SK-N-SH (cell line): ENCODE measurements around the gene BACE2. TPM values are rescaled to one million over a fixed set of nuclear protein-coding genes. Genes with fewer than 3 reads are reported as not detected.

Experiments used
- CTCF ChIA-PET: fragments of 300-600, 350-600 bp; formaldehyde crosslinking; extraction: SDS; loops from one replicate; lab custom pipeline; 2021; lab: Yijun Ruan, JAX
- POLR2A ChIA-PET: fragments of 350-600 bp; sonication (Branson Sonifier 250); formaldehyde crosslinking; extraction: SDS; loops from one replicate; lab custom pipeline; 2020; ENCODE audit warnings: antibody characterized with exemption, inconsistent platforms; lab: Yijun Ruan, JAX
- DNase-seq: peaks from one replicate; pipeline ENCODE4 v3.0.0; 2012
- H2AFZ ChIP-seq: fragments of 200-600 bp; sonication (generic); 2 replicates; pipeline ENCODE4 v1.8.1; 2016; ENCODE audit warnings: antibody characterized with exemption, mild to moderate bottlenecking, low read depth
- H3F3A ChIP-seq: fragments of 200-600 bp; sonication (generic); replicated peaks from 2 replicates; pipeline ENCODE3; 2016; ENCODE audit warnings: antibody characterized with exemption, mild to moderate bottlenecking; ENCODE audit not compliant: insufficient read depth
- H3K27ac ChIP-seq, 2 experiments: fragments of 200-500 bp in 1 of 2; fragments of 200-600 bp in 1 of 2; sonication (Bioruptor generic) in 1 of 2; sonication (generic), shearing (Covaris generic) in 1 of 2; 2 replicates each; pipeline versions ENCODE4 v1.5.1 to v1.6.1; 2014 to 2016; ENCODE audit warnings: low read depth in 2 of 2, inconsistent platforms in 1 of 2, low read length in 1 of 2, mild to moderate bottlenecking in 1 of 2, mixed read lengths in 1 of 2
- H3K27me3 ChIP-seq: fragments of 200-600 bp; sonication (generic), shearing (Covaris generic); 2 replicates; pipeline ENCODE4 v1.6.1; 2016; ENCODE audit warnings: mixed run types; ENCODE audit not compliant: insufficient read depth
- H3K36me3 ChIP-seq, 2 experiments: fragments of 200-500 bp in 1 of 2; fragments of 200-600 bp in 1 of 2; sonication (Bioruptor generic) in 1 of 2; sonication (generic) in 1 of 2; replicated peaks in 1 of 2; 2 replicates each; pipeline versions ENCODE3 to v1.5.1; 2014 to 2016; ENCODE audit warnings: low read length in 1 of 2, mild to moderate bottlenecking in 1 of 2; ENCODE audit not compliant: insufficient read depth in 2 of 2, control insufficient read depth in 1 of 2
- H3K4me1 ChIP-seq, 2 experiments: fragments of 200-500 bp in 1 of 2; fragments of 200-600 bp in 1 of 2; sonication (Bioruptor generic) in 1 of 2; sonication (generic), shearing (Covaris generic) in 1 of 2; 2 replicates each; pipeline versions ENCODE4 v1.5.1 to v1.6.1; 2014 to 2016; ENCODE audit warnings: low read depth in 1 of 2, low read length in 1 of 2, mixed run types in 1 of 2; ENCODE audit not compliant: insufficient read depth in 2 of 2, control insufficient read depth in 1 of 2
- H3K4me2 ChIP-seq: fragments of 200-600 bp; sonication (generic), shearing (Covaris generic); 2 replicates; pipeline ENCODE4 v1.6.1; 2017; ENCODE audit warnings: mixed run types
- H3K4me3 ChIP-seq, 2 experiments: fragments of 200-500 bp in 1 of 2; fragments of 200-600 bp in 1 of 2; sonication (Bioruptor generic) in 1 of 2; sonication (generic), shearing (Covaris generic) in 1 of 2; 2 replicates each; pipeline versions ENCODE4 v1.5.1 to v1.8.1; 2014 to 2016; ENCODE audit warnings: low read depth in 2 of 2, inconsistent platforms in 1 of 2, low read length in 1 of 2, mild to moderate bottlenecking in 1 of 2, mixed read lengths in 1 of 2, moderate library complexity in 1 of 2
- H3K79me2 ChIP-seq: fragments of 200-600 bp; sonication (generic); 2 replicates; pipeline ENCODE4 v1.8.1; 2017; ENCODE audit warnings: mild to moderate bottlenecking; ENCODE audit not compliant: insufficient read depth
- H3K9ac ChIP-seq: fragments of 200-600 bp; sonication (generic); 2 replicates; pipeline ENCODE4 v1.6.1; 2017; ENCODE audit warnings: mixed run types
- H3K9me2 ChIP-seq: fragments of 200-600 bp; sonication (generic); 2 replicates; pipeline ENCODE4 v1.6.1; 2017; ENCODE audit warnings: mixed run types
- H3K9me3 ChIP-seq: fragments of 200-600 bp; sonication (generic); 2 replicates; pipeline ENCODE4 v1.6.1; 2017; ENCODE audit warnings: mixed run types, mild to moderate bottlenecking, moderate library complexity
- H4K20me1 ChIP-seq: fragments of 200-600 bp; sonication (generic); 2 replicates; pipeline ENCODE4 v1.6.1; 2017; ENCODE audit warnings: mild to moderate bottlenecking, mixed run types; ENCODE audit not compliant: insufficient read depth
- CHD2 ChIP-seq: fragments of 150-350 bp; IDR thresholded peaks from 2 replicates; pipeline ENCODE4 v1.6.1; 2018; ENCODE audit warnings: low read length; ENCODE audit not compliant: partially characterized antibody
- CTCF ChIP-seq: fragments of 200-600 bp; sonication (generic); IDR thresholded peaks from 2 replicates; pipeline ENCODE4 v1.6.1; 2017; ENCODE audit warnings: antibody characterized with exemption, mild to moderate bottlenecking, moderate library complexity
- ELF1 ChIP-seq: IDR thresholded peaks from 2 replicates; pipeline ENCODE4 v1.4.0; 2012
- EP300 ChIP-seq, 2 experiments: IDR thresholded peaks; 2 replicates each; pipeline versions ENCODE4 v1.4.0 to v1.6.1; 2012; ENCODE audit warnings: borderline replicate concordance in 1 of 2, low read depth in 1 of 2, low read length in 1 of 2
- FOSL2 ChIP-seq: IDR thresholded peaks from 2 replicates; pipeline ENCODE4 v1.4.0; 2012; ENCODE audit warnings: low read depth, mild to moderate bottlenecking, moderate library complexity, borderline replicate concordance
- FOXM1 ChIP-seq: IDR thresholded peaks from 2 replicates; pipeline ENCODE4 v1.4.0; 2012; ENCODE audit warnings: low read depth, mild to moderate bottlenecking
- GABPA ChIP-seq: IDR thresholded peaks from 2 replicates; pipeline ENCODE4 v1.4.0; 2012; ENCODE audit warnings: low read depth, mild to moderate bottlenecking
- GATA2 ChIP-seq: sonication (generic); formaldehyde crosslinking; IDR thresholded peaks from 2 replicates; pipeline ENCODE4 v1.5.0; 2020; ENCODE audit warnings: mild to moderate bottlenecking, missing genetic modification reagents
- JUND ChIP-seq: IDR thresholded peaks from 2 replicates; pipeline ENCODE4 v1.4.0; 2012
- MAX ChIP-seq: IDR thresholded peaks from 2 replicates; pipeline ENCODE4 v1.4.0; 2012; ENCODE audit warnings: low read depth
- NRF1 ChIP-seq: IDR thresholded peaks from 2 replicates; pipeline ENCODE4 v1.6.1; 2012; ENCODE audit warnings: low read depth, mild to moderate bottlenecking, low read length
- PBX3 ChIP-seq: IDR thresholded peaks from 2 replicates; pipeline ENCODE4; 2012
- RAD21 ChIP-seq: IDR thresholded peaks from 2 replicates; pipeline ENCODE4 v1.6.1; 2012; ENCODE audit warnings: mild to moderate bottlenecking, low read length
- RCOR1 ChIP-seq: fragments of 150-350 bp; IDR thresholded peaks from 2 replicates; pipeline ENCODE4 v1.6.1; 2017; ENCODE audit warnings: antibody characterized with exemption, low read length
- RFX5 ChIP-seq: IDR thresholded peaks from 2 replicates; pipeline ENCODE4 v1.6.1; 2012; ENCODE audit warnings: mild to moderate bottlenecking, improper control_type of control experiment, low read length
- SIN3A ChIP-seq: IDR thresholded peaks from 2 replicates; pipeline ENCODE4 v1.6.1; 2012; ENCODE audit warnings: low read depth, mild to moderate bottlenecking, low read length, moderate library complexity, borderline replicate concordance
- USF1 ChIP-seq: IDR thresholded peaks from 2 replicates; pipeline ENCODE4 v1.4.0; 2012; ENCODE audit warnings: low read depth, borderline replicate concordance
- USF2 ChIP-seq: fragments of 150-350 bp; IDR thresholded peaks from 2 replicates; pipeline ENCODE4 v1.6.1; 2017; ENCODE audit warnings: antibody characterized with exemption, low read length, low read depth, borderline replicate concordance
- YY1 ChIP-seq: IDR thresholded peaks from 2 replicates; pipeline ENCODE4 v1.4.0; 2012; ENCODE audit warnings: low read depth, mild to moderate bottlenecking
- ZBTB33 ChIP-seq: IDR thresholded peaks from 2 replicates; pipeline ENCODE4 v1.4.0; 2012; ENCODE audit warnings: low read depth, borderline replicate concordance
- WGBS: methylation state at CpG from one replicate; pipeline ENCODE4 v1.1.6; 2017; ENCODE audit warnings: low lambda C conversion rate; 5-methylcytosine and 5-hydroxymethylcytosine counted together
- polyA plus RNA-seq, 3 experiments: library from polyadenylated mRNA; depleted of rRNA; stranded (reverse); fragments of >200 nt; gene quantifications; 2 replicates each; pipeline ENCODE4 v1.2.3, GENCODE V29; 2012

BACE2 gene
- polyA plus RNA-seq, 1 of the 3 experiments (the other 2 are of a cell fraction) = 23.4 TPM

GRCh38 chr21:41147096-41147978, 20.6 kb upstream of the BACE2 start:
- 9% methylated on average over 9 of the region's 13 CpGs for WGBS
- H3K4me1 ChIP-seq = no peaks in the 10 kb centered on the region
- TF ChIP-seq CTCF (no peak), PBX3 (no peak), SIN3A (no peak), RAD21 (no peak), GATA2 (CRISPR knock-in tag) (no peak), RCOR1 (no peak), ELF1 (no peak)
- no peaks in the 10 kb centered on the region for H3K27me3 ChIP-seq
- no peaks in the 10 kb centered on the region for H3K36me3 ChIP-seq
- CTCF ChIA-PET = interaction anchor here (0.7 to 1.3 kb wide), 3 partner anchors 14 to 136 kb away, joined by 3 to 4 read pairs (median 3); no protein-coding TSS in a partner anchor
- no peaks in the 10 kb centered on the region for H3K79me2 ChIP-seq
- no peak overlapping the region for H3K4me3 ChIP-seq
- H3K9ac ChIP-seq = no peak overlapping the region
- POLR2A ChIA-PET = no interaction called here
- H4K20me1 ChIP-seq = no peaks in the 10 kb centered on the region
- DNase-seq = no peak
- H3K27ac ChIP-seq = no peak overlapping the region
- H3K9me3 ChIP-seq = no peaks in the 10 kb centered on the region
- H3K4me2 ChIP-seq = no peak overlapping the region
- no peak overlapping the region for H2AFZ ChIP-seq
- H3F3A ChIP-seq = no peaks in the 10 kb centered on the region
- no peaks in the 10 kb centered on the region for H3K9me2 ChIP-seq

GRCh38 chr21:41147979-41148355, 20.0 kb upstream of the BACE2 start:
- Histone ChIP-seq H3K27ac (no peak overlapping the region), H3K79me2 (no peaks in the 10 kb centered on the region), H3K4me1 (no peaks in the 10 kb centered on the region), H4K20me1 (no peaks in the 10 kb centered on the region), H2AFZ (no peak overlapping the region), H3K4me3 (no peak overlapping the region), H3K27me3 (no peaks in the 10 kb centered on the region), H3F3A (no peaks in the 10 kb centered on the region), H3K36me3 (no peaks in the 10 kb centered on the region), H3K9ac (no peak overlapping the region), H3K9me2 (no peaks in the 10 kb centered on the region), H3K9me3 (no peaks in the 10 kb centered on the region), H3K4me2 (no peak overlapping the region)
- POLR2A ChIA-PET = no interaction called here
- WGBS = 66% methylated on average over 6 of the region's 6 CpGs
- DNase-seq = no peak
- CTCF ChIA-PET = interaction anchor here (0.9 to 1.1 kb wide), 2 partner anchors 9 to 14 kb away, joined by 4 read pairs; no protein-coding TSS in a partner anchor
- TF ChIP-seq GABPA = no peak
- no peak for TF ChIP-seq ZBTB33
- TF ChIP-seq JUND = no peak
- TF ChIP-seq PBX3 = no peak
- no peak for TF ChIP-seq FOXM1
- no peak for TF ChIP-seq RFX5
- TF ChIP-seq USF2 = no peak
- no peak for TF ChIP-seq YY1
- no peak for TF ChIP-seq NRF1
- no peak for TF ChIP-seq EP300 (IDR thresholded peaks at IDR 0.05; ENCODE audit: borderline replicate concordance in 1 of 2, low read depth in 1 of 2, low read length in 1 of 2)
- no peak for TF ChIP-seq FOSL2
- TF ChIP-seq CHD2 = no peak
- TF ChIP-seq MAX = no peak
- TF ChIP-seq USF1 = no peak
